K562 (cell line): Measurements from ENCODE around the gene PAAF1.

ENCODE experiments used
- MAX ChIP-seq: sonication (generic); formaldehyde crosslinking; IDR thresholded peaks from 2 replicates; pipeline ENCODE4 v1.9.0; 2022; ENCODE audit warnings: mild to moderate bottlenecking, missing genetic modification reagents
- POU5F1 ChIP-seq: fragments of 150-350 bp; IDR thresholded peaks from 2 replicates; pipeline ENCODE4 v1.6.1; 2014; ENCODE audit warnings: borderline replicate concordance, low read length, low read depth, mild to moderate bottlenecking; ENCODE audit not compliant: partially characterized antibody
- RAD21 ChIP-seq, 2 experiments: fragments of 250-450 bp in 1 of 2; fragments of 450-650 bp in 1 of 2; sonication (Bioruptor Pico) in 1 of 2; formaldehyde crosslinking in 1 of 2; IDR thresholded peaks in 1 of 2; conservative IDR thresholded peaks in 1 of 2; 2 replicates each; pipeline versions ENCODE4 v1.4.0 to v1.8.0; 2020 to 2022; ENCODE audit warnings: mild to moderate bottlenecking in 2 of 2, moderate library complexity in 1 of 2

- TF ChIP-seq POU5F1 (no peak), RAD21 (CRISPR knock-in tag; conservative IDR thresholded peaks at IDR 0.05 in 1 of 2, IDR thresholded peaks at IDR 0.05 in 1 of 2) (no peak), MAX (CRISPR knock-in tag) (no peak)
Observed at GRCh38 chr11:73940801-73941570, 64.2 kb downstream of the PAAF1 start.
